GM18526 (cell line): ENCODE data around the gene ZNF630.

ENCODE experiments used
- POLR2A ChIP-seq: IDR thresholded peaks from 3 replicates; pipeline ENCODE4 v1.6.1; 2011; ENCODE audit not compliant: insufficient read length; ENCODE audit errors: extremely low read depth

The ZNF630 gene

GRCh38 chrX:48071064-48071985 lies at the start of gene ZNF630:
Gene ZNF630, minus strand, starts transcription at chrX:48071640. Its CDS starts 4,754 bp downstream, at chrX:48066886.
- peak; percentile 48 for TF ChIP-seq POLR2A

GRCh38 chrX:48107717-48108116 lies 36.3 kb upstream of the ZNF630 start:
- TF ChIP-seq POLR2A, result no peak

- no peak for TF ChIP-seq POLR2A
Observed at GRCh38 chrX:48102874-48103374, 31.5 kb upstream of the ZNF630 start.

GRCh38 chrX:48101443-48101842 lies 30.0 kb upstream of the ZNF630 start:
- TF ChIP-seq POLR2A, result no peak

- TF ChIP-seq POLR2A, result no peak
Observed at GRCh38 chrX:48090123-48090522, 18.7 kb upstream of the ZNF630 start.

GRCh38 chrX:48086082-48086481 lies 14.6 kb upstream of the ZNF630 start:
- no peak for TF ChIP-seq POLR2A

- no peak for TF ChIP-seq POLR2A
Observed at GRCh38 chrX:48083706-48084105, 12.3 kb upstream of the ZNF630 start.

- no peak for TF ChIP-seq POLR2A
Observed at GRCh38 chrX:48083212-48083611, 11.8 kb upstream of the ZNF630 start.

- TF ChIP-seq POLR2A, result no peak
Observed at GRCh38 chrX:48076343-48076742, 4.9 kb upstream of the ZNF630 start.

GRCh38 chrX:48071986-48072605 lies 656 bp upstream of the ZNF630 start:
- no peak for TF ChIP-seq POLR2A

GRCh38 chrX:48068096-48068887 lies 3.1 kb downstream of the ZNF630 start:
- no peak for TF ChIP-seq POLR2A

GRCh38 chrX:48064261-48064660 lies 7.2 kb downstream of the ZNF630 start:
- TF ChIP-seq POLR2A, result no peak

GRCh38 chrX:48059296-48059639 lies 12.2 kb downstream of the ZNF630 start:
- no peak for TF ChIP-seq POLR2A

GRCh38 chrX:48058621-48059295 lies 12.7 kb downstream of the ZNF630 start:
- TF ChIP-seq POLR2A, result no peak

- TF ChIP-seq POLR2A, result no peak
Observed at GRCh38 chrX:48046846-48047245, 24.6 kb downstream of the ZNF630 start.
